ENCODE results near the gene NACC2. TPM values are rescaled to one million over a fixed set of nuclear protein-coding genes. Genes with fewer than 3 reads are reported as not detected.

The NACC2 gene
- total and polyA plus RNA-seq, 9 of the 15 experiments (the other 6 are each of a cell fraction or from before 2014, with no cell fraction given): 0.70 to 25.1 (median 5.6) TPM

DNA sequence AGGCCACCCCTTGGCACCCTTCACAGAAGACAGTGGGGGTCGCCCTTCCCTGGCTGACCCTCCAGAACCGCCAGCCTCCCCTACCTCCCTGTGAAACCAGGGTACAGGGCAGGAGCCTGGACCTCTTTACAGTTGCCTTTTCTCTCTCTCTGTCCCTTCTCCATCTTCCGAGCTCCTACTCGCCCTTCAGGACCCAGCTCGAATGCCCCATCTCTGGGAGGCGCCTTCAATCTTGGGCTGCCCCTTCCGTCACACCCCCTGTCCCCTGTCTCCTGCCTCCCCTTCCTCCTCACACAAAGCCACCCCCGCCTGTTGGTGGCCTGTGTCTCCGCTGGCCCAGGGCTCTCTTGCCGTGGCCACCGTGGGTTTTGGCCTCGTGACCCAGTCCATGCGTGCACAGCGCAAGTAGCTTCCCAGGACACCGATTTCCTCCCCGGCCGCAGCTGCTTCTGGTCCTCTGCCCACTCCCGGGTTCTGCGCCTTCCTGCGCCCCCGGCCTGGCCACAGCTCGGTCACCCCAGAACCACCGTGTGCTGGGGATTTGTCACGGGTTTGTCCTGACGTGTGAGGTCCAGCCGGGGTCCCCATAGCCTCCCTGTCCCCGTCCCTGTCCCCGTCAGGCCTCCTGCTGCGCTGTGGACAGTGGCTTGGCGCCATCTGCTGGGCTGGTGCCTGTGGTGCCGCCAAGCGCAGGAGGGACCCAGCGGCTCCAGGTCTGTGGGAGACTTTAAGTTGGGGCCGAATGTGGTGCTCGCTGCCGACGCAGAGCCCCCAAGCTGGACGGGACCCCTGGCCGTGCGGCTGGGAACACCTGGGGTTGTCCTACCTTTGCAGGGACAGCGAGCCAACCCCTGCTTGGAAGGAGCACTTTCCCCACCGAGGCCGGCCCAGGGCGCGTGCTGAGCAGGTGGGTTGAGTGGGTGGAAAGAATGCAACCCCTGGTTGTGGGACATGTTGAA is 27.6 kb upstream of the NACC2 start (continued):
- no peak for TF ChIP-seq CHD4 (IDR thresholded peaks at IDR 0.05; ENCODE audit: insufficient read depth, insufficient replicate concordance, low read depth, low read length, poor library complexity, severe bottlenecking)
- peak; percentile 12; the same call in 1 of the 2 replicates for TF ChIP-seq RUNX1 (IDR thresholded peaks at IDR 0.05; ENCODE audit: low read depth)
- TF ChIP-seq MTA2 (IDR thresholded peaks at IDR 0.05; ENCODE audit: low read depth): no peak
- TF ChIP-seq GATAD2A (IDR thresholded peaks at IDR 0.05): no peak
- no peak for TF ChIP-seq SAP30 (IDR thresholded peaks at IDR 0.05; ENCODE audit: borderline replicate concordance, insufficient read depth, low read depth, low read length, poor library complexity, severe bottlenecking)
- TF ChIP-seq GTF2E2 (tag; IDR thresholded peaks at IDR 0.05): no peak
- no peak for TF ChIP-seq ASH1L (IDR thresholded peaks at IDR 0.05; ENCODE audit: borderline replicate concordance, low read depth, partially characterized antibody)
- TF ChIP-seq, protein P1, sequence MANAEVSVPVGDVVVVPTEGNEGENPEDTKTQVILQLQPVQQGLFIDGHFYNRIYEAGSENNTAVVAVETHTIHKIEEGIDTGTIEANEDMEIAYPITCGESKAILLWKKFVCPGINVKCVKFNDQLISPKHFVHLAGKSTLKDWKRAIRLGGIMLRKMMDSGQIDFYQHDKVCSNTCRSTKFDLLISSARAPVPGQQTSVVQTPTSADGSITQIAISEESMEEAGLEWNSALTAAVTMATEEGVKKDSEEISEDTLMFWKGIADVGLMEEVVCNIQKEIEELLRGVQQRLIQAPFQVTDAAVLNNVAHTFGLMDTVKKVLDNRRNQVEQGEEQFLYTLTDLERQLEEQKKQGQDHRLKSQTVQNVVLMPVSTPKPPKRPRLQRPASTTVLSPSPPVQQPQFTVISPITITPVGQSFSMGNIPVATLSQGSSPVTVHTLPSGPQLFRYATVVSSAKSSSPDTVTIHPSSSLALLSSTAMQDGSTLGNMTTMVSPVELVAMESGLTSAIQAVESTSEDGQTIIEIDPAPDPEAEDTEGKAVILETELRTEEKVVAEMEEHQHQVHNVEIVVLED (CRISPR knock-in tag; IDR thresholded peaks at IDR 0.05): no peak
- TF ChIP-seq ZNF263 (CRISPR knock-in tag; IDR thresholded peaks at IDR 0.05; ENCODE audit: borderline replicate concordance): peak; percentile 20; the same call in 1 of the 2 replicates
- peak; percentile 76; the same call in 1 of the 2 replicates for TF ChIP-seq XRCC5 (IDR thresholded peaks at IDR 0.05; ENCODE audit: low read depth, low read length)
- TF ChIP-seq TFE3 (CRISPR knock-in tag; IDR thresholded peaks at IDR 0.05): no peak
- no peak for TF ChIP-seq CBFA2T2 (conservative IDR thresholded peaks at IDR 0.05)
- TF ChIP-seq ZKSCAN8 (CRISPR knock-in tag; IDR thresholded peaks at IDR 0.05): no peak
- no peak for TF ChIP-seq KDM4B (IDR thresholded peaks at IDR 0.05; ENCODE audit: borderline replicate concordance in 2 of 2, low read depth in 1 of 2)
- TF ChIP-seq, protein P2, sequence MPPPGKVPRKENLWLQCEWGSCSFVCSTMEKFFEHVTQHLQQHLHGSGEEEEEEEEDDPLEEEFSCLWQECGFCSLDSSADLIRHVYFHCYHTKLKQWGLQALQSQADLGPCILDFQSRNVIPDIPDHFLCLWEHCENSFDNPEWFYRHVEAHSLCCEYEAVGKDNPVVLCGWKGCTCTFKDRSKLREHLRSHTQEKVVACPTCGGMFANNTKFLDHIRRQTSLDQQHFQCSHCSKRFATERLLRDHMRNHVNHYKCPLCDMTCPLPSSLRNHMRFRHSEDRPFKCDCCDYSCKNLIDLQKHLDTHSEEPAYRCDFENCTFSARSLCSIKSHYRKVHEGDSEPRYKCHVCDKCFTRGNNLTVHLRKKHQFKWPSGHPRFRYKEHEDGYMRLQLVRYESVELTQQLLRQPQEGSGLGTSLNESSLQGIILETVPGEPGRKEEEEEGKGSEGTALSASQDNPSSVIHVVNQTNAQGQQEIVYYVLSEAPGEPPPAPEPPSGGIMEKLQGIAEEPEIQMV (tag; conservative IDR thresholded peaks at IDR 0.05; ENCODE audit: low read depth): no peak
- TF ChIP-seq MEF2D (tag; conservative IDR thresholded peaks at IDR 0.05; ENCODE audit: low read depth): no peak
- TF ChIP-seq MTA3 (IDR thresholded peaks at IDR 0.05; ENCODE audit: borderline replicate concordance): 0 out of 2 replicates have a peak, but pooled peaks have one; percentile 56
- no peak for TF ChIP-seq EP400 (IDR thresholded peaks at IDR 0.05)
- TF ChIP-seq POLR2AphosphoS2 (IDR thresholded peaks at IDR 0.05; ENCODE audit: low read length): no peak
- TF ChIP-seq, protein P3, sequence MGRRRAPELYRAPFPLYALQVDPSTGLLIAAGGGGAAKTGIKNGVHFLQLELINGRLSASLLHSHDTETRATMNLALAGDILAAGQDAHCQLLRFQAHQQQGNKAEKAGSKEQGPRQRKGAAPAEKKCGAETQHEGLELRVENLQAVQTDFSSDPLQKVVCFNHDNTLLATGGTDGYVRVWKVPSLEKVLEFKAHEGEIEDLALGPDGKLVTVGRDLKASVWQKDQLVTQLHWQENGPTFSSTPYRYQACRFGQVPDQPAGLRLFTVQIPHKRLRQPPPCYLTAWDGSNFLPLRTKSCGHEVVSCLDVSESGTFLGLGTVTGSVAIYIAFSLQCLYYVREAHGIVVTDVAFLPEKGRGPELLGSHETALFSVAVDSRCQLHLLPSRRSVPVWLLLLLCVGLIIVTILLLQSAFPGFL (CRISPR knock-in tag; IDR thresholded peaks at IDR 0.05): no peak

Data from K562 (cell line).